ENCODE data around the gene TBC1D16. TPM values are rescaled to one million over a fixed set of nuclear protein-coding genes. Genes with fewer than 3 reads are reported as not detected.
A peak's percentile ranks its signal among the peaks of the same experiment; 100 is the strongest.

Gene TBC1D16
- total RNA-seq, 4 donors from 2014 or later, result 5.8 to 8.1 (median 7.0) TPM

- peak overlapping the region in 1 of 4 donors; percentile 38 for H3K27ac ChIP-seq
- no peak for TF ChIP-seq CTCF (IDR thresholded peaks at IDR 0.05 in 4 of 5, conservative IDR thresholded peaks at IDR 0.05 in 1 of 5)
- TF ChIP-seq POLR2A (IDR thresholded peaks at IDR 0.05), result no peak
- H3K36me3 ChIP-seq, result no peaks in the 10 kb centered on the region
- intact Hi-C loops (cut with DNase I; ENCODE audit: low total_unique reads), result no loop called here
- in situ Hi-C loops (cut with MboI; ENCODE audit: low sequenced_read_pairs in 4 of 4), result no loop called here
- H3K9me3 ChIP-seq, result no peaks in the 10 kb centered on the region
- no peaks in the 10 kb centered on the region for H3K27me3 ChIP-seq
- peaks cover 0 to 4% of the 10 kb centered on the region in 2 donors for H3K4me1 ChIP-seq
- no peak overlapping the region for H3K4me3 ChIP-seq
- DNase-seq, result no peak
- ATAC-seq, result no peak
Measured at GRCh38 chr17:80018917-80019651, 16.6 kb downstream of the TBC1D16 start.

GRCh38 chr17:80017226-80018010 is 18.3 kb downstream of the TBC1D16 start:
- Histone ChIP-seq H3K27ac (no peak overlapping the region), H3K36me3 (no peaks in the 10 kb centered on the region), H3K4me1 (no peaks in the 10 kb centered on the region), H3K9me3 (no peaks in the 10 kb centered on the region), H3K4me3 (no peak overlapping the region), H3K27me3 (no peaks in the 10 kb centered on the region)
- no peak for ATAC-seq
- DNase-seq, result no peak
- in situ Hi-C loops (cut with MboI; ENCODE audit: low sequenced_read_pairs in 4 of 4) (no loop called here), intact Hi-C loops (cut with DNase I; ENCODE audit: low total_unique reads) (no loop called here)
- TF ChIP-seq CTCF (IDR thresholded peaks at IDR 0.05 in 4 of 5, conservative IDR thresholded peaks at IDR 0.05 in 1 of 5), result no peak
- TF ChIP-seq POLR2A (IDR thresholded peaks at IDR 0.05), result no peak

- no peak for TF ChIP-seq CTCF (IDR thresholded peaks at IDR 0.05 in 4 of 5, conservative IDR thresholded peaks at IDR 0.05 in 1 of 5)
- no peak for TF ChIP-seq POLR2A (IDR thresholded peaks at IDR 0.05)
- no peaks in the 10 kb centered on the region for H3K36me3 ChIP-seq
- no peak overlapping the region for H3K27ac ChIP-seq
- intact Hi-C loops (cut with DNase I; ENCODE audit: low total_unique reads), result no loop called here
- peaks cover 0 to 3% of the 10 kb centered on the region in 2 donors for H3K4me1 ChIP-seq
- H3K9me3 ChIP-seq, result no peaks in the 10 kb centered on the region
- H3K4me3 ChIP-seq, result no peak overlapping the region
- in situ Hi-C loops (cut with MboI; ENCODE audit: low sequenced_read_pairs in 4 of 4), result no loop called here
- no peak for ATAC-seq
- DNase-seq, result no peak
- no peaks in the 10 kb centered on the region for H3K27me3 ChIP-seq
Measured at GRCh38 chr17:80012765-80013741, 22.6 kb downstream of the TBC1D16 start.

- ATAC-seq (no peak), DNase-seq (no peak)
- intact Hi-C loops (cut with DNase I; ENCODE audit: low total_unique reads), result no loop called here
Measured at GRCh38 chr17:80011989-80012555, 23.6 kb downstream of the TBC1D16 start.

More at GRCh38 chr17:80011989-80012555, 23.6 kb downstream of the TBC1D16 start:
- TF ChIP-seq POLR2A (IDR thresholded peaks at IDR 0.05) (no peak), CTCF (IDR thresholded peaks at IDR 0.05 in 4 of 5, conservative IDR thresholded peaks at IDR 0.05 in 1 of 5) (no peak)
- H3K4me3 ChIP-seq, result no peak overlapping the region
- H3K9me3 ChIP-seq, result no peaks in the 10 kb centered on the region
- peaks cover 0 to 3% of the 10 kb centered on the region in 2 donors for H3K4me1 ChIP-seq
- H3K27me3 ChIP-seq, result no peaks in the 10 kb centered on the region
- H3K27ac ChIP-seq, result no peak overlapping the region
- in situ Hi-C loops (cut with MboI; ENCODE audit: low sequenced_read_pairs in 4 of 4), result no loop called here
- no peaks in the 10 kb centered on the region for H3K36me3 ChIP-seq

All from gastrocnemius medialis (tissue), 4 donors.